Esophagus mucosa (tissue), 1 donor: ENCODE results near the gene C1QL4. TPM values are rescaled to one million over a fixed set of nuclear protein-coding genes. Genes with fewer than 3 reads are reported as not detected.

Experiments
- total RNA-seq: library from RNA; stranded (reverse); gene quantifications from one replicate; pipeline ENCODE4 v1.2.4, GENCODE V29; 2023
- donor health status: DM: yes; HTN: yes; CAD: no.

The C1QL4 gene
- total RNA-seq, 1 donor from 2014 or later, result not detected

Other genes with a start within 250 kb of the C1QL4 start
- gene DHH, start 242.4 kb downstream of the C1QL4 start, total RNA-seq, result 0.12 TPM
- 24.4 TPM for gene LMBR1L, start 226.3 kb downstream of the C1QL4 start, total RNA-seq
- 536 TPM for gene TUBA1B, start 205.8 kb downstream of the C1QL4 start, total RNA-seq
- 14.0 TPM for gene TUBA1A, start 148.1 kb downstream of the C1QL4 start, total RNA-seq
- 755 TPM for gene TUBA1C, start 72.1 kb downstream of the C1QL4 start, total RNA-seq
- 0.64 TPM for gene PRPH, start 42.0 kb downstream of the C1QL4 start, total RNA-seq
- gene TROAP, start 13.9 kb downstream of the C1QL4 start, total RNA-seq, result 23.6 TPM
- gene DNAJC22, start 9.7 kb upstream of the C1QL4 start, total RNA-seq, result 0.16 TPM
- 12.4 TPM for gene SPATS2, start 30.3 kb upstream of the C1QL4 start, total RNA-seq
- gene KCNH3, start 201.8 kb upstream of the C1QL4 start, total RNA-seq, result not detected
- gene MCRS1, start 231.0 kb upstream of the C1QL4 start, total RNA-seq, result 41.8 TPM